Type B pancreatic cell (in vitro differentiated cells): ENCODE measurements around the gene TRIM32. TPM values are rescaled to one million over a fixed set of nuclear protein-coding genes. Genes with fewer than 3 reads are reported as not detected.

ENCODE experiments used
- DNase-seq: peaks from one replicate; pipeline ENCODE4 v3.0.0; 2021; ENCODE audit warnings: mixed read lengths; ENCODE audit not compliant: unreplicated experiment; ENCODE audit errors: extremely low spot score
- H3K27ac Mint-ChIP-seq: 2 replicates; pipeline ENCODE4 v1.8.0; 2021; ENCODE audit warnings: mild to moderate bottlenecking, mixed read lengths
- H3K27me3 Mint-ChIP-seq: 2 replicates; pipeline ENCODE4 v1.8.0; 2021; ENCODE audit warnings: mixed read lengths
- H3K36me3 Mint-ChIP-seq: 2 replicates; pipeline ENCODE4 v1.8.0; 2021; ENCODE audit warnings: mixed read lengths
- H3K4me1 Mint-ChIP-seq: one replicate; pipeline ENCODE4 v1.8.0; 2021; ENCODE audit warnings: mixed read lengths; ENCODE audit not compliant: unreplicated experiment
- H3K4me3 Mint-ChIP-seq: 2 replicates; pipeline ENCODE4 v1.8.0; 2021; ENCODE audit warnings: mild to moderate bottlenecking, mixed read lengths
- H3K9me3 Mint-ChIP-seq: 2 replicates; pipeline ENCODE4 v1.8.0; 2021; ENCODE audit warnings: mixed read lengths
- CTCF ChIP-seq: fragments of 200-600 bp; sonication (generic); conservative IDR thresholded peaks from 2 replicates; pipeline ENCODE4 v1.5.0; 2021; ENCODE audit warnings: antibody characterized with exemption, mild to moderate bottlenecking
- total RNA-seq: library from RNA; stranded (reverse); gene quantifications from 2 replicates; pipeline ENCODE4 v1.2.1, GENCODE V29; 2021; ENCODE audit warnings: low replicate concordance

Gene TRIM32
- total RNA-seq, 1 donor from 2014 or later: 29.6 TPM

DNA sequence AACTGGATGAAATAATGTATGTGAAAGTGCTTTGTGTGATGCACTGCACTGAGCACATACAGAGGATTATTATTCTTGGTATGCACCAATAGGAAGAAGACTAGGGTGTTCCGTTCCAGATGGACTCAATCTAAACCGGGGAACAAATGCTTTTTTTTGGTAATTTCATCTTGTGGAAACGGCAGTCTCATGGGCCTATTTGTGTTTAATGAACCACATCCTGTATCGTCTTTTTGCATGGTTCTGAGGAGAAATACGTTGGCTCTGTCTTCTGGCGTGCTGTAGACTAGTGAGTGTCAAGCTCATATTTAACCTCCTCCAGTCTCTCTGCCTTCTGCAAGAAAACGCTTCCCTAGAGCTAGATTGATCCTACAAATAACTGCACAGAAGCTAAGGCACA lies 30.0 kb downstream of the TRIM32 start:
- H3K36me3 Mint-ChIP-seq: peaks cover 9% of the 10 kb centered on the region

DNA sequence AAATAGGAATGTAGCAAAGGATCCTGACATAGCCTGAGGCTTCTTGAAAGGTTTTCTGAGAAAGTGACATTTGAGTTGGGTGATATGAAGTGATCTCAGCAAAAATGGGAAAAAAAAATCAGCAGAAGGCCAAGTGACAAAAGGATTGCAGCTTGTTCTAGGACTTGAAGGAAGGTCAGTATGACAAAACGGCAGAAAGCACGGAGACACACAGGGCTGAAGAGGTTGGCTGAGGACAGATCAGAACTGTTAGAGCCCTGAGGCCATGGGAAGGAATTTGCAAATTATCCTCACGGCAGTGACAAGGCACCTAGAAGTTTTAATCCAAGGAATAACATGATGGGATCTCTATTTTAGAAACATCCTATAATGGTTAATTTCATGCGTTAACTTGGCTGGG lies 31.0 kb downstream of the TRIM32 start:
- Mint-ChIP-seq H3K4me3 (no peak overlapping the region), H3K36me3 (peaks cover 9% of the 10 kb centered on the region), H3K4me1 (peaks cover 21% of the 10 kb centered on the region), H3K9me3 (peaks cover 5% of the 10 kb centered on the region), H3K27ac (no peak overlapping the region), H3K27me3 (peaks cover 8% of the 10 kb centered on the region)
- no peak for DNase-seq
- no peak for TF ChIP-seq CTCF

More for the DNA sequence above, 30.0 kb downstream of the TRIM32 start:
- Mint-ChIP-seq H3K9me3 (peaks cover 5% of the 10 kb centered on the region), H3K27ac (no peak overlapping the region), H3K27me3 (peaks cover 8% of the 10 kb centered on the region), H3K4me3 (no peak overlapping the region), H3K4me1 (peaks cover 21% of the 10 kb centered on the region)
- no peak for DNase-seq
- TF ChIP-seq CTCF: no peak

DNA sequence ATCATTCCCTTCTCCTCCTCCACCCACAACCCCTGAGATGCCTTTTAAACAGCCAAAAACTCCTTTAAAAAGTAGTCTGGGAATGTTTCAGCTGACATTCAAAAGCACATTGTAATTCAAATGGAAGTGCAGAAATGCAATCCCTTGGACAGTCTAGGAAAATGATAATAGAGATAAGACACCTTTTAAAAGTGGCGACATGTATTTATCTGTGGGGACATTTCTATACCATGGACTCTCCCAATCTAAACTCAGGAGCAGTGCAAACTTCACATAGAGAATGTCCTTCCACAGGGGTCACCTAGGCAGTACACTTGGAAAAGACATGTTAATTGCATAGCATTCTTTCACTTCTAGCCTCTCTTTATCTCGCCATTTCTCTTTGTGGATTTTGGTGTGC lies 33.0 kb downstream of the TRIM32 start:
- peaks cover 17% of the 10 kb centered on the region for H3K4me1 Mint-ChIP-seq

GRCh38 chr9:116721411-116721810 lies 34.3 kb downstream of the TRIM32 start:
- H3K4me3 Mint-ChIP-seq: no peak overlapping the region
- no peak for DNase-seq
- H3K9me3 Mint-ChIP-seq: peaks cover 5% of the 10 kb centered on the region
- no peak for TF ChIP-seq CTCF
- H3K36me3 Mint-ChIP-seq: peaks cover 9% of the 10 kb centered on the region
- no peak overlapping the region for H3K27ac Mint-ChIP-seq
- H3K27me3 Mint-ChIP-seq: peaks cover 11% of the 10 kb centered on the region
- peaks cover 17% of the 10 kb centered on the region for H3K4me1 Mint-ChIP-seq

More for the DNA sequence above, 33.0 kb downstream of the TRIM32 start:
- Mint-ChIP-seq H3K4me3 (no peak overlapping the region), H3K9me3 (peaks cover 5% of the 10 kb centered on the region), H3K27ac (no peak overlapping the region), H3K27me3 (peaks cover 11% of the 10 kb centered on the region), H3K36me3 (peaks cover 9% of the 10 kb centered on the region)
- no peak for DNase-seq
- TF ChIP-seq CTCF: no peak

- DNase-seq: no peak
- peaks cover 5% of the 10 kb centered on the region for H3K9me3 Mint-ChIP-seq
- peaks cover 11% of the 10 kb centered on the region for H3K27me3 Mint-ChIP-seq
- H3K36me3 Mint-ChIP-seq: peaks cover 9% of the 10 kb centered on the region
- TF ChIP-seq CTCF: no peak
- peaks cover 13% of the 10 kb centered on the region for H3K4me1 Mint-ChIP-seq
- H3K4me3 Mint-ChIP-seq: no peak overlapping the region
- no peak overlapping the region for H3K27ac Mint-ChIP-seq
Measured at GRCh38 chr9:116721944-116722343, 34.8 kb downstream of the TRIM32 start.

- peaks cover 4% of the 10 kb centered on the region for H3K36me3 Mint-ChIP-seq
- no peaks in the 10 kb centered on the region for H3K4me1 Mint-ChIP-seq
- no peak overlapping the region for H3K4me3 Mint-ChIP-seq
- no peaks in the 10 kb centered on the region for H3K9me3 Mint-ChIP-seq
- DNase-seq: no peak
- H3K27me3 Mint-ChIP-seq: peaks cover 7% of the 10 kb centered on the region
- no peak overlapping the region for H3K27ac Mint-ChIP-seq
- no peak for TF ChIP-seq CTCF
Measured at GRCh38 chr9:116724123-116724522, 37.0 kb downstream of the TRIM32 start.
